Activated CD8-positive, alpha-beta memory T cell treated with anti-CD3 and anti-CD28 coated beads, Interleukin-2, amount 50 U/mL, for 1 hour (primary cell): ENCODE measurements around the gene APP.

Experiments
- DNase-seq: peaks from one replicate; pipeline ENCODE4 v3.0.0-alpha.2; 2020; ENCODE audit errors: extremely low read depth

The APP gene

DNA sequence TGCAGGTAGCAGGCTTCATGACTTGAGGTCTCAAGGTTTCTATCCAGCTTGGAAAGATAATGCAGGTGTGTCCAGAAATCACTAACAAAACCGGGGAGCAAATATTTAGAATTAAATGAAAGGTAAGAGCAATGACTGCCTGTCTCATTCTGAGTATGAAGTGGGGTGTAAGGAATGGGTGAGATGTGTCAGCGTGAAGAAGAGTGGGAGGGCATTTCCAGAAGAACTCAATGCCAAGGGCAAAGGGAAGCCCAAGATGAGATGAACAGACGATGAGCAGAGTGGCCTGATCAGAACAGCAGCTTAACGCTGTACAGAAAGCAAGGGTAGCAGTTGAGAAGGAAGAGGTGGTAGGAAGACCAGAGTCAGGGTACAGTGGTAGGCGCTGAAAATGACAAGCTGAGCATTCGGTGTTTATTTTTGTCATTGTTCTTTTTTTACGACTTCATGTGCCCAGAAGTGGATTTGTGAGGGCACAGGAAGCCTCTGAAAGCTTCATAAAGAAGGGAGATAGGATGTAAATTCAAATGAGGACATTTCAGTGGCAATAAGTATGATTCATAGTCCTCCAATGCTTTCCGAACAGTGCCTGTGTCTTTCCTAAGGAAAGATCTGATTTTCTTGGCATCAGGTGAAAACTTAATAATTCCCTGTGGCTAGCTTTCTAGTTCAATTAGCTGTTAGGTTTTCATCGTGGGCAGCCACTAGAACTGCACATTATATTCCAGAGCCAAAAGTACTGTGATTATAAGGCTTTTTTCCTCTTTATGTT lies 190.5 kb downstream of the APP start:
- DNase-seq: no peak

DNA sequence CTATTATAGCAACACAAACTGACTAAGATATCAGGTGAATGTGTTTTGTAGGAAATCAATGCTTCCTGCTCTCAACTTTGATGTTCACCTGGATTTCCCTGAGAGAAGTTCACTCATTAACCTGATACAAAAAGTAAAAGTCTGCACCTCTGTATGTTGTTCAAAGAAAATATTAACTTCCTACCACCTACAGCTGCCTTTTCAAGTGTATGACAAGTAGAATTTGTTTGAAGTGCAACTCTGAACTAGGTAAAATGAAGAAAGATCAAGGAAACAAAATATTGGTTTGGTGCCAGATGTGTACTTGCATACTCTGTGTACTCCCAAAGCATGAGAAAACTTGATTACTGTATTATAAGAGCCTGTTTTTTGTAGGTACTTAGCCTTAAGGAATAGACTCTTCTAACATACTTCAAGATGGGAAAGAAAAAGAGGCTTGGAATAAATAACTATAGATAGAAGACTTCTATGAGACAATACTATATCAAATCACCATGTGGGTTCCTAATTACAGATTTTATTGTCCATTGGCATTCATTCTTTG lies 193.4 kb downstream of the APP start:
- no peak for DNase-seq

GRCh38 chr21:25974964-25975363 lies 195.6 kb downstream of the APP start:
- no peak for DNase-seq

- DNase-seq: no peak
These were observed 200.2 kb downstream of the APP start for GRCh38 chr21:25970254-25970930.

DNA sequence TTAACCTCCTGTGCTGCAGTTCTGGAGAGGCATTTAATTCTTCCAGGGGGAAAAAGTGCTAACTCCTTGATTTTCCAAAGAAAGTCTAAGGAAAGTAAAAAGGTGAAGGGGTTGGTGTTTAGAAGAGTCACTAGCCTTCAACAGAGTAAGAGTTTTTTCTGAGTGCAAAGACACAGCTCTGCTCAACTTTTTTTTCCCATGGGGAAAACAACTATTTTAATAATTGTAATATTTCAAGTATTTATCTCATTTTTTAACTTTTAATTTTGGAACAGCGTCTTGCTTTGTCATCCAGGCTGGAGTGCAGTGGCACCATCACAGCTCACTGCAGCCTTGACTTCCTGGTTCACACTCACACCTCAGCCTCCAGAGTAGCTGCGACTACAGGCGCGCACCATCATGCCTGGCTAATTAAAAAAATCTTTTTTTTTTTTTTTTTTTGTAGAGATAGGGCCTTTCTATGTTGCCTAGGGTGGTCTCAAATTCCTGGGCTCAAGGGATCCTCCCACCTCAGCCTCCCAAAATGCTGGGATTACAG lies 202.6 kb downstream of the APP start:
- no peak for DNase-seq

DNA sequence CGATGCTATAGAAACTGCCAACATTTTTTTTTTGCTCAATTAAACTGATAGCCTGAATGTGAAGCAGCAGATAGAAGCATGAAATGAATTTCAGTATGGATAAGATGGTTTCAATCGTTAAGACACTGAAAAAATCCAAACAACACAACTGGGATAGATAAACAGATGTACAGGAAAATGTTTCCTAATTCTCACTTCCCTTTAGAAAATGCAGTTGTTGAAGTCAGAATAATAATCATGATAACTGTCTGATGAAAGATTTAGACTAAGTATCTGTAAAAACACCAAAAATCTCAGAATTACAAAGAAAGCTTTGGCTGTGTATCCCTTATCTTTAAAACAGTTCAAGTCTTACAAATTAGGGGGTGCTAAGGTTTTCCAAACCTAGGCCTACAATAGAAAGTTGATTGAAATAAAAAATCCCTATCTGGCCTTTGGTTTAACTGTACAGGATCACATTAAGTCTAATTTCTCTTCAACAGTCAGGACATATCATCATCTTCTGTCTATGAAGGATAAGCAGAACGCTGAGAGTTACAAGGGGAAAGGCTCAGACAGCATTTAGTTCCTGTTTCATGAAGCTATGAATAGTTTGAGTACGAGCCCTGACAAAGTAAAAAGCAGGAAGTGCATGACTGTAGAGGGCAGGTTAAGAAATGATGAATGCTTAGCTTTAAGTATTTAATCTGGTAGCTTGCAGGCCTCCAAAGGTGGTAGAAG lies 203.2 kb downstream of the APP start:
- no peak for DNase-seq

GRCh38 chr21:25965951-25966707 lies 204.4 kb downstream of the APP start:
- no peak for DNase-seq

- DNase-seq: no peak
These were observed 205.6 kb downstream of the APP start for GRCh38 chr21:25964926-25965325.

DNA sequence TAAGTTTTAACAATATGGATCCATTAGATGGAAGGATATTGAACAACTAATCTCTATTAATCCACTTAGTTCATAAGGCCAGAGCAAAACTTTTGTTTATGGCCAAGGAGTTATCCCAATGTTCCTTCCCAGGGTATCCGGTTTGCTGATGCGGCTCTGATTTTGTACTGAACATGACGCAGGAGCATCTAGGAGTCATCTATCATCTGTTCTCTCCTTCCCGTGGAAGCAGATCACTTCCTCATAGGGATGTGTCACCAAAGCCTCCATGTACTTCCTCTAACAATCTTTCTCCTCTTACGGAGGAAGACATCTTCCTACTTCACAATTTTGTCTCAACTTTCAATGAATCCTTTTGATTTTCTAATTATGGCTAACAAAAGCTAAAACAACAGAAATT lies 206.6 kb downstream of the APP start:
- no peak for DNase-seq

- no peak for DNase-seq
These were observed 207.4 kb downstream of the APP start for GRCh38 chr21:25963181-25963580.

DNA sequence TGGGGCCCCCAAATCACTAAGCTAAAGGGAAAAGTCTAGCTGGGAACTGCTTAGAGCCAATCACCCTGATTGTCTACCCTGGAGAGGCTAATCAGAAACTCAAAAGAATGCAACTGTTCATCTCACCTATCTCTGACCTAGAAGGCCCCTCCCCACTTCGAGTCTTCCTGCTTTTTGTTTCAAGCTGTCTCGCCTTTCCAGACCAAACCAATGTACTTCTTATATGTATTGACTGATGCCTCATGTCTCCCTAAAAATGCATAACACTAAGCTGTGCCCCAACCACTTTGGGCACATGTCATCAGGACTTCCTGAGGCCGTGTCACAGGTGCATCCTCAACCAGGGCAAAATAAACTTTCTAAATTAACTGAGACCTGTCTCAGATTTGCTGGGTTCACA lies 209.5 kb downstream of the APP start:
- no peak for DNase-seq

GRCh38 chr21:25960402-25960801 lies 210.2 kb downstream of the APP start:
- no peak for DNase-seq

DNA sequence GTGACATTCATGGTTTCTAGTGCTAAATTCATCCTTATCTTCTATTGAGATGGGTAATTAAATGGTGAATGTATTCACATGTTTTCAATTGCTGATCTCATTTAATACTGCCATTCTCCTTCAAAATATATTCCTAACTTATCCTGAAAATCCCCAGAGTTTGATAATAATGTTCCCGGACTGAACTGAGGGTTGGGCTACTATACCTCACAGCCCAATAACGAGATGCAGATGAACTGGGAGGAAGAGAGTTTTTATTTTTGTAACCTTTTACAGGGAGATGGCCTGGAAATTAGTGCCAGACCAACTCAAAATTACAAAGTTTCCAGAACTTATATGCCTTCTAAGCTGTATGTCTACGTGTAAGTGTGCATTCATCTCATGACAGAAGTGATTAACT lies 210.8 kb downstream of the APP start:
- no peak for DNase-seq

DNA sequence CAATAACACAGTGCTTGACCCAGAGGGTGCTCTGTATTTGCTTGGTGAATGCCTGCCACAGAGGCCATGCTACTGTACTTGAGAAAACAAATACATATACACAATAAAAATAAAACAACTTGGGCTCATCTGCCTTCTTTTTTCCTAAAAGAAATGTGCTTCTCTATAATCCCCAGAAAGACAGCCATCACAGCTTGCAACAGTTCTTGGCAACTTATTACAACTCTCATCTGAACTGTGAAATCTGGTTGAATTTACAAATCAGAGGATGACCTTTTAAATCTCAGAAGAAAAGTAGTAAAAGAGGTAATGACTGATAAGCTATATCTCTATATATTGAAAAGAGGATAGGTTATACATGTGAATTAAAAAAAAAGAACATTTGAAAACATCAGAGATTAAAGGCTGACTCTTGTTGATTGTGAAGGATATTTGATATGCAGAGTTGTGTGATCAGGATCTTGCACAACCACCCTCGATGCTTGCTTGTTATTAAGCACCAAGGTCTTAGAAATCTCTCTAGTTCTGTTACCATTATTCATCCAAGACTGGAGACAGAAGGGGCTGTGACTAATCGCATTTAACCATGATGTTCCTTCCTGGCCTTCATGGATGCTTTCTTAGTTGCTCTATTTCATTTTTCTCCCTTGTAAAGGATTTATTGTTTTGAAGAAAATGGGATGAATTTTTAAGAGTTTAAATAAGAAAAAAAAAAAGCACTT lies 213.4 kb downstream of the APP start:
- no peak for DNase-seq

GRCh38 chr21:25955646-25956045 lies 214.9 kb downstream of the APP start:
- no peak for DNase-seq

DNA sequence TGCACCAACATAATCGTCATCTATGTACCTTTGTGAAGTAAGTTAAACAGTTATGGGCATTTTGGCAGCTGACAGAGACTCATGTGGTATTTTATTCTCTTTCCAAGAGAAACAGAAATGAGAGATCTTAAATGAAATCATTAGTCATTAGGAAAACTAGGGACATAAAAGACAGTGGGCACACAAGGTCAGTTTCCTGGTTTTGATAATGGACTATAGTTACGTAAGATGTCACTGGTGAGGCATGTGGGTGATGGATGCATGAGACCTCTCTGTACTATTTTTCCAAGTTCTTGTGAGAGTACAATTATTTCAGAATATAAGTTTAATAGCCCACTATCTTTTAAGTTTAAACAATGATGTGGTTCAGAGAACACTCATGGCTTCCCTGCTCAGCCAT lies 216.9 kb downstream of the APP start:
- no peak for DNase-seq

GRCh38 chr21:25953196-25953595 lies 217.4 kb downstream of the APP start:
- DNase-seq: no peak

DNA sequence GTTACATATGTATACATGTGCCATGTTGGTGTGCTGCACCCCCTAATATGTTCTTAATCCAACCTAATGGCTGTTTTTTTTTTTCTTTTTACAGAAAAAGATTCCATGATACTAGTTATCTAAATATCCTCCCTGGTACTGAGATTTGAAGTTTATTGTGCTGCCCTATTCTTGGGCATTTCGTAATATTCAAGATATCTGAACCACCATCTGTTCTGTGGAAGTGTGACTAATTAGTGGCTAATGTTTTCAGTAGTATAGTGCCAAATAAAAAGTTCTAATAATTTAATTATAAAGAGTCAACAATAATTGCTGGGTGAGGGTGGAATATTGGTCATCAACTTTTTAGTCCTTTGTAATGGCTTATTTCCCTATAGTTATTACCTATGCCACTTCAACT lies 218.3 kb downstream of the APP start:
- DNase-seq: no peak

DNA sequence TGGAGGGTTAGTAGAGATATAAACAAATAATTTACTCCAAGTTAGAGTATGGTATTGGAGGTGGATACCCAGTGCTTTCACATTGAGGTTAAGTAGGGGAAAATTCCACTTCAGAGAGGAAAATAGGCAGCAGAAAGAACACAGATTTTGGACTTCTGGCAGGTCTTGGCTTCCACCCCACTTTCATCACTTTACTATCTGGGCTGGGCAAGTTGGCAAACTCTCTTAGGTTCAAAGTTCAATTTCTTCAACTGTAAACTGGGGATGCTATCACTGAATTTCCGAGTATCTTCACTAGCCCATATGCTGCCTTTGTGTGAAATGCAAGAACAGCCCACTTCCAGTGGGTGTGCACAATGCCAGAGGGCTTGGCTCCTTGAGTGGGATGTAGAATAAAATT lies 220.9 kb downstream of the APP start:
- no peak for DNase-seq

- no peak for DNase-seq
These were observed 225.8 kb downstream of the APP start for GRCh38 chr21:25944672-25945213.

- no peak for DNase-seq
These were observed 226.5 kb downstream of the APP start for GRCh38 chr21:25944082-25944481.
